Loucy (cell line): ENCODE measurements around the gene WWTR1.

Experiments
- H2AFZ ChIP-seq: fragments of 200-600 bp; sonication (generic); 2 replicates; pipeline ENCODE4 v1.6.0; 2016; ENCODE audit warnings: antibody characterized with exemption, mild to moderate bottlenecking, low read length, moderate library complexity
- H3F3A ChIP-seq: fragments of 200-600 bp; 2 replicates; pipeline ENCODE4 v1.6.0; 2016; ENCODE audit warnings: antibody characterized with exemption, low read depth, mild to moderate bottlenecking
- H3K27me3 ChIP-seq: fragments of 200-600 bp; sonication (generic); 2 replicates; pipeline ENCODE4 v1.6.1; 2014; ENCODE audit warnings: low read length, mild to moderate bottlenecking; ENCODE audit not compliant: insufficient read depth, poor library complexity, severe bottlenecking
- H3K36me3 ChIP-seq: fragments of 200-600 bp; sonication (generic); 2 replicates; pipeline ENCODE4 v1.6.1; 2016; ENCODE audit warnings: low read length; ENCODE audit not compliant: insufficient read depth
- H3K4me1 ChIP-seq: fragments of 200-600 bp; sonication (generic); 2 replicates; pipeline ENCODE4 v1.5.1; 2014; ENCODE audit warnings: low read length, mild to moderate bottlenecking; ENCODE audit not compliant: insufficient read depth, poor library complexity, severe bottlenecking
- H3K4me2 ChIP-seq: fragments of 200-600 bp; sonication (generic); 2 replicates; pipeline ENCODE4 v1.6.0; 2014; ENCODE audit warnings: antibody characterized with exemption, low read length, low read depth, mild to moderate bottlenecking; ENCODE audit not compliant: poor library complexity, severe bottlenecking
- H3K4me3 ChIP-seq: fragments of 200-600 bp; sonication (generic); 2 replicates; pipeline ENCODE4 v1.5.1; 2014; ENCODE audit warnings: low read length, mild to moderate bottlenecking, mixed read lengths; ENCODE audit not compliant: poor library complexity, severe bottlenecking
- H3K79me2 ChIP-seq: fragments of 200-600 bp; sonication (generic); 2 replicates; pipeline ENCODE4 v1.6.1; 2014; ENCODE audit warnings: low read length; ENCODE audit not compliant: insufficient read depth
- H3K9ac ChIP-seq: fragments of 200-600 bp; sonication (generic); 2 replicates; pipeline ENCODE4 v1.6.0; 2014; ENCODE audit warnings: mild to moderate bottlenecking, low read depth, low read length, moderate library complexity; ENCODE audit not compliant: poor library complexity, severe bottlenecking
- H3K9me2 ChIP-seq: fragments of 200-600 bp; sonication (generic); replicated peaks from 2 replicates; pipeline ENCODE4 v1.6.1; 2016; ENCODE audit warnings: low read depth, low read length, mixed read lengths
- H3K9me3 ChIP-seq: fragments of 200-600 bp; sonication (generic); 2 replicates; pipeline ENCODE4 v1.6.1; 2014; ENCODE audit warnings: mild to moderate bottlenecking, antibody characterized with exemption, low read length, low read depth; ENCODE audit not compliant: insufficient read depth
- H4K20me1 ChIP-seq: fragments of 200-600 bp; sonication (generic); 2 replicates; pipeline ENCODE4 v1.6.0; 2014; ENCODE audit warnings: antibody characterized with exemption, low read length, mild to moderate bottlenecking; ENCODE audit not compliant: insufficient read depth, poor library complexity, severe bottlenecking
- EZH2phosphoT487 ChIP-seq: fragments of 200-600 bp; IDR thresholded peaks from 2 replicates; pipeline ENCODE4 v1.6.1; 2018; ENCODE audit warnings: antibody characterized with exemption, mild to moderate bottlenecking, moderate library complexity, borderline replicate concordance
- TF ChIP-seq, protein P1 (sequence below): fragments of 200-600 bp; sonication (generic); conservative IDR thresholded peaks from 2 replicates; pipeline ENCODE4 v1.5.1; 2014; ENCODE audit warnings: mild to moderate bottlenecking, antibody characterized with exemption, low read length

The WWTR1 gene

DNA sequence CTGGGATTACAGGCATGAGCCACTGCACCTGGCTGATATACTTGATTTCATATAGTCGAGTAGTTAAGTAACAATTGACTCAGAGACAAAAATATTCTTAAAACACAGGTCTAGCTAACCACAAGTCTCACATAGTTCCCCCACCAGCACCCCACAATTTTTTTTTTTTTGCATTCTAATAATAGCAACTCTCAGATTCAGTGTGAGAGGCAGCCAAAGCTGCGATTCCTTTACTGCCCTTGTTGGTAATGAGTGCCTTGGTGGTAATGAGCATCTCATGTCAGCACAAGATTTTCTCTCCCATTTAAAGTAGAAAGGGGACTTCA, 72.5 kb downstream of the WWTR1 start:
- Histone ChIP-seq H2AFZ (no peak overlapping the region), H3K27me3 (no peaks in the 10 kb centered on the region), H3K4me2 (no peak overlapping the region), H3K9me3 (no peaks in the 10 kb centered on the region), H3K79me2 (no peaks in the 10 kb centered on the region), H3K4me1 (peaks cover 15% of the 10 kb centered on the region), H3K9me2 (no peaks in the 10 kb centered on the region), H3K4me3 (no peak overlapping the region), H3F3A (0 out of 2 replicates have a peak, but pooled peaks cover 2% of the 10 kb centered on the region), H4K20me1 (no peaks in the 10 kb centered on the region), H3K9ac (no peak overlapping the region), H3K36me3 (no peaks in the 10 kb centered on the region)
- no peak for TF ChIP-seq EZH2phosphoT487
- TF ChIP-seq, protein P1, sequence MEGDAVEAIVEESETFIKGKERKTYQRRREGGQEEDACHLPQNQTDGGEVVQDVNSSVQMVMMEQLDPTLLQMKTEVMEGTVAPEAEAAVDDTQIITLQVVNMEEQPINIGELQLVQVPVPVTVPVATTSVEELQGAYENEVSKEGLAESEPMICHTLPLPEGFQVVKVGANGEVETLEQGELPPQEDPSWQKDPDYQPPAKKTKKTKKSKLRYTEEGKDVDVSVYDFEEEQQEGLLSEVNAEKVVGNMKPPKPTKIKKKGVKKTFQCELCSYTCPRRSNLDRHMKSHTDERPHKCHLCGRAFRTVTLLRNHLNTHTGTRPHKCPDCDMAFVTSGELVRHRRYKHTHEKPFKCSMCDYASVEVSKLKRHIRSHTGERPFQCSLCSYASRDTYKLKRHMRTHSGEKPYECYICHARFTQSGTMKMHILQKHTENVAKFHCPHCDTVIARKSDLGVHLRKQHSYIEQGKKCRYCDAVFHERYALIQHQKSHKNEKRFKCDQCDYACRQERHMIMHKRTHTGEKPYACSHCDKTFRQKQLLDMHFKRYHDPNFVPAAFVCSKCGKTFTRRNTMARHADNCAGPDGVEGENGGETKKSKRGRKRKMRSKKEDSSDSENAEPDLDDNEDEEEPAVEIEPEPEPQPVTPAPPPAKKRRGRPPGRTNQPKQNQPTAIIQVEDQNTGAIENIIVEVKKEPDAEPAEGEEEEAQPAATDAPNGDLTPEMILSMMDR, result no peak

DNA sequence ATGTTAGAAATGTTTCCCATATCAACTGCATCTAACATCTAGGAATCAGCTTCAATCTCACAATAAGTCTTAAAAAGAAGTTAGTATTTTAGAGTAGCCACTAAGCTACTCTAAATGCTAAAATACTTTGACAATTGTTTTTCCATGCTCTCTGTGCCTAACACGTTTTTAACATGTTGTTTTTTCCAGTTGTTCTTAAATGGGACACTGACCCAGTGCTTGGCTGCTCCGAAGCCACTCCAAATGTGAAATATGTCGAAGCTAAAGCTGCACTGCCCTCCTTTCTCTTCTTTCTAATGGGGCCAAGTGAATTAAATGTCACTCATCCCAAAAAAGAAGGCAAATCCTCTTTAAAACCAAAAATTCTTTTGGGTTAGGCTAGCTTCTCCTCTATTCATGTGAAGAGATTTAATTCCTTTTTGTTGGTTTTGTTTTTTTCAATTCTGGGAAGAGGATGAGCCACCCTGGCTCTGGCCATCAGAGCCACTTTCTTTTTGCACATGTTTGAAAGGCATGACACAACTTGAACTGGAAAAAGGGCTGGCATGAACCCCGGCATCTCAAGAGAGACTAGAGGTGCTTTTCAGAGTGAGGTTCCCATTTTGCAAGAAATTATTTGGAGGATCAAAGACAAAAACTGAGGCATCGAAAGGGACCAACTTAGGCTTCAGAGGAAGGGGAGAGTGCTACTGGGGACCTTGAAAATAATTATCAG, 73.7 kb downstream of the WWTR1 start:
- no peak overlapping the region for H2AFZ ChIP-seq
- no peak overlapping the region for H3K9ac ChIP-seq
- peaks cover 28% of the 10 kb centered on the region for H3K4me1 ChIP-seq
- H3K9me3 ChIP-seq, result no peaks in the 10 kb centered on the region
- TF ChIP-seq EZH2phosphoT487, result no peak
- TF ChIP-seq, protein P1, result no peak
- no peak overlapping the region for H3K4me3 ChIP-seq
- no peaks in the 10 kb centered on the region for H3K36me3 ChIP-seq
- H3K27me3 ChIP-seq, result no peaks in the 10 kb centered on the region
- H3K4me2 ChIP-seq, result no peak overlapping the region
- no peaks in the 10 kb centered on the region for H4K20me1 ChIP-seq
- no peaks in the 10 kb centered on the region for H3K9me2 ChIP-seq
- H3F3A ChIP-seq, result 0 out of 2 replicates have a peak, but pooled peaks cover 2% of the 10 kb centered on the region
- H3K79me2 ChIP-seq, result no peaks in the 10 kb centered on the region

DNA sequence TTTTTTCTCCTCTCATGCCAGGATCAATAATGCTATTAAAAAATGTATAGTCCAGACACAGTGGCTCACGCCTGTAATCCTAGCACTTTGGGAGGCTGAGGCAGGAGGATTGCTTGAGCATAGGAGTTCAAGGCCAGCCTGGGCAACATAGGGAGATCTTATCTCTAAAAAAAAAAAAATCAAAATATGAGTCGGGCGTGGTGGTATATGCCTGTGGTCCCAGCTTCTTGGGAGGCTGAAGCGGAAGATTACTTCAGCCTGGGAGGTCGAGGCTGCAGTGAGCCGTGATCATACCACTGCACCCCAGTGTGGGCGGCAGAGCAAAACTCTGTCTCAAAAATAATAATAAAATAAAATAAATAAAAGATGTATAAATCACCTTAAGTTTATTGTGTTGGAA, 75.4 kb downstream of the WWTR1 start:
- Histone ChIP-seq H3K79me2 (no peaks in the 10 kb centered on the region), H3K9ac (no peak overlapping the region), H3K36me3 (no peaks in the 10 kb centered on the region), H3K4me2 (no peak overlapping the region), H3K9me3 (no peaks in the 10 kb centered on the region), H4K20me1 (no peaks in the 10 kb centered on the region), H3K27me3 (no peaks in the 10 kb centered on the region), H3K9me2 (no peaks in the 10 kb centered on the region), H3K4me1 (peaks cover 36% of the 10 kb centered on the region), H3F3A (0 out of 2 replicates have a peak, but pooled peaks cover 2% of the 10 kb centered on the region), H2AFZ (no peak overlapping the region), H3K4me3 (no peak overlapping the region)
- TF ChIP-seq, protein P1, result no peak
